ENCODE results near the gene MIXL1. TPM values are rescaled to one million over a fixed set of nuclear protein-coding genes. Genes with fewer than 3 reads are reported as not detected.

Gene MIXL1
- total and polyA plus RNA-seq, 8 donors, result 0.35 to 2.3 (median 0.88) TPM; not detected in 1

- TF ChIP-seq CTCF (IDR thresholded peaks at IDR 0.05), result no peak
- no peaks in the 10 kb centered on the region for H3K4me1 ChIP-seq
- H3K27ac ChIP-seq, result no peak overlapping the region
- no peaks in the 10 kb centered on the region for H3K9me3 ChIP-seq
- H3K27me3 ChIP-seq, result no peaks in the 10 kb centered on the region
- DNase-seq (no peak), ATAC-seq (no peak)
- no peak overlapping the region for H3K4me3 ChIP-seq
- H3K36me3 ChIP-seq, result no peaks in the 10 kb centered on the region
- intact Hi-C loops (cut with DNase I), result no loop called here
Observed at GRCh38 chr1:226215239-226215638, 8.2 kb upstream of the MIXL1 start.

- DNase-seq (no peak), ATAC-seq (no peak)
- H3K36me3 ChIP-seq, result no peaks in the 10 kb centered on the region
- no peaks in the 10 kb centered on the region for H3K4me1 ChIP-seq
- H3K9me3 ChIP-seq, result no peaks in the 10 kb centered on the region
- H3K27ac ChIP-seq, result no peak overlapping the region
- intact Hi-C loops (cut with DNase I), result no loop called here
- H3K4me3 ChIP-seq, result no peak overlapping the region
- no peaks in the 10 kb centered on the region for H3K27me3 ChIP-seq
- TF ChIP-seq CTCF (IDR thresholded peaks at IDR 0.05), result no peak
Observed at GRCh38 chr1:226216056-226216455, 7.4 kb upstream of the MIXL1 start.

GRCh38 chr1:226217273-226217672 is 6.2 kb upstream of the MIXL1 start:
- no peak for TF ChIP-seq CTCF (IDR thresholded peaks at IDR 0.05)
- Histone ChIP-seq H3K9me3 (no peaks in the 10 kb centered on the region), H3K27ac (no peak overlapping the region), H3K4me1 (no peaks in the 10 kb centered on the region), H3K27me3 (peaks cover 0 to 5% of the 10 kb centered on the region in 2 donors), H3K36me3 (no peaks in the 10 kb centered on the region), H3K4me3 (no peak overlapping the region)
- DNase-seq, result no peak
- ATAC-seq, result no peak
- intact Hi-C loops (cut with DNase I), result no loop called here

GRCh38 chr1:226220473-226221189 is 2.8 kb upstream of the MIXL1 start:
- H3K9me3 ChIP-seq, result no peaks in the 10 kb centered on the region
- no peaks in the 10 kb centered on the region for H3K36me3 ChIP-seq
- no peak for TF ChIP-seq CTCF (IDR thresholded peaks at IDR 0.05)
- peaks cover 0 to 13% of the 10 kb centered on the region in 2 donors for H3K4me1 ChIP-seq
- H3K4me3 ChIP-seq, result no peak overlapping the region
- H3K27me3 ChIP-seq, result peaks cover 8 to 38% of the 10 kb centered on the region in 2 donors
- H3K27ac ChIP-seq, result no peak overlapping the region
- DNase-seq, result no peak
- intact Hi-C loops (cut with DNase I), result no loop called here
- no peak for ATAC-seq

- intact Hi-C loops (cut with DNase I), result no loop called here
- no peak overlapping the region for H3K27ac ChIP-seq
- no peak for ATAC-seq
Observed at GRCh38 chr1:226222686-226223085, 778 bp upstream of the MIXL1 start.

More at GRCh38 chr1:226222686-226223085, 778 bp upstream of the MIXL1 start:
- peaks cover 0 to 13% of the 10 kb centered on the region in 2 donors for H3K4me1 ChIP-seq
- H3K9me3 ChIP-seq, result no peaks in the 10 kb centered on the region
- no peaks in the 10 kb centered on the region for H3K36me3 ChIP-seq
- TF ChIP-seq CTCF (IDR thresholded peaks at IDR 0.05), result no peak
- peaks cover 8 to 45% of the 10 kb centered on the region in 2 donors for H3K27me3 ChIP-seq
- no peak overlapping the region for H3K4me3 ChIP-seq
- DNase-seq, result no peak
